ENCODE results near the gene PARD6G. TPM values are rescaled to one million over a fixed set of nuclear protein-coding genes. Genes with fewer than 3 reads are reported as not detected.
A peak's percentile ranks its signal among the peaks of the same experiment; 100 is the strongest.

PARD6G gene
- total and polyA plus RNA-seq, 4 donors, result 11.8 to 20.3 (median 18.2) TPM

DNA sequence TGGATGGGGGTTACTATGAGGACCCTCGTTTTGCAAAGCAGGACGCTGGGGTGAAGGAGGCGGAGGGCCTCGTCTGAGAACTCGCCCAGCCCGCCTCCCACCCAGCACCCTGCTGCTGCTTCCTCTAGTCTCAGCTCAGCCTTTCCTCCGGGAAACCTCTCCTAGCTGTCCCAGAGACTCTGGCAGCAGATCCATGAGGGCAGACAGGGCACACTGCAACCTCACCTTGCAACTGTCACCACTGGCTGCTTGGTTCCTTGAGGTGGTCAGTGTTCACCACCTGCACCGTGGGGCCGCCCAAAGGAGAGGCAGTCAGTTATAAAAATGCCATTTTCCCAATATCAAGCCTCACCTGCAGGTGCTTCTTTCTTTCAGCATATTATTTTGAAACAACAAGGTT, 45.6 kb downstream of the PARD6G start:
- 52% methylated on average over 9 of the region's 9 CpGs for WGBS (ENCODE audit: insufficient coverage)

DNA sequence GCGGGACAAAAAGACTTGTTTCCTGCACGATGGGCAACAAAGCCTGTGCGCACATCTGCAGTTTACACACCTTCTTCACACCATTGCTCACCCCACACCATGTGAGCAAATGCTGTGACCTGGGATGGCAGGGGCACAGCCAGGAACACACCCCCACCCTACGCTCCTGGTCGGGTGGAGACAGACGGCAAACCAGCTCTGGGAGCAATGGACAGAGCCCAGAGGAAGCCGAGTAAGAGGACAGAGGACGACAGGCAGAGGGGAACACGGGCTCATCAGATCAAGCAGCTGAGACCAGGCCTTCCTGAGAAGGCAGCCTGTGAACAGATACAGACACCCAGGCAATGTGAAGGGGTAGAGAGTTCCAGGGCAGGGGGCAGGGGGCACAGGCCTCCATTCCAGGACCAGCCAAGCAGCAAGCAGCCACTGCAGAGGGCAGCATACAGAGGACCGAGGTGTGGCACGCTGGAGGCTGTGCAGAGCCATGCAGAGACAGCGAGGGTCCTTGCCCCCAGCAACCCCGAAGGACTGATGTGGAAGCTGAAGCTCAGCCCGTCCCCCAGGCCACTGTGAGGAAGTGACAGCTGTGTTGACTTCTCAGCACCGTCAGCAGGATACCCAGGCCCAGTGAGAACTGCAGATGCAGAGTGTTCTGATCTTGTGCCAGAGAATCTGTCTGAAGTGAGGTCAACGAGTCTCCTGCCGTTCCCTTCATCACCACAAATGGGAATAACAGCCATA, 46.2 kb downstream of the PARD6G start:
- Histone ChIP-seq H3K27ac (ENCODE audit: low read depth, low read length) (peak overlapping the region; percentile 82), H3K36me3 (ENCODE audit: control insufficient read depth, insufficient read depth, low read length) (peaks cover 9% of the 10 kb centered on the region), H3K4me1 (ENCODE audit: control insufficient read depth, insufficient read depth, low read length) (peaks cover 27% of the 10 kb centered on the region), H3K9me3 (ENCODE audit: control insufficient read depth, insufficient read depth, low read length) (no peaks in the 10 kb centered on the region), H3K4me3 (ENCODE audit: low read depth, low read length) (no peak overlapping the region), H3K27me3 (ENCODE audit: control insufficient read depth, insufficient read depth, low read length) (no peaks in the 10 kb centered on the region)
- DNase-seq (ENCODE audit: low read depth in 4 of 6, low spot score in 6 of 6), result peak in 2 of 6 donors; percentile 43 to 82
- WGBS (ENCODE audit: insufficient coverage), result 48% methylated on average over 14 of the region's 17 CpGs

More for the DNA sequence above, 45.6 kb downstream of the PARD6G start:
- Histone ChIP-seq H3K9me3 (ENCODE audit: control insufficient read depth, insufficient read depth, low read length) (no peaks in the 10 kb centered on the region), H3K36me3 (ENCODE audit: control insufficient read depth, insufficient read depth, low read length) (peaks cover 9% of the 10 kb centered on the region), H3K27ac (ENCODE audit: low read depth, low read length) (peak overlapping the region; percentile 82), H3K4me3 (ENCODE audit: low read depth, low read length) (no peak overlapping the region), H3K27me3 (ENCODE audit: control insufficient read depth, insufficient read depth, low read length) (no peaks in the 10 kb centered on the region), H3K4me1 (ENCODE audit: control insufficient read depth, insufficient read depth, low read length) (peaks cover 25% of the 10 kb centered on the region)
- DNase-seq (ENCODE audit: low read depth in 4 of 6, low spot score in 6 of 6), result no peak

- peaks cover 27% of the 10 kb centered on the region for H3K4me1 ChIP-seq (ENCODE audit: control insufficient read depth, insufficient read depth, low read length)
- peak in 2 of 6 donors; percentile 17 to 56 for DNase-seq (ENCODE audit: low read depth in 4 of 6, low spot score in 6 of 6)
- peaks cover 9% of the 10 kb centered on the region for H3K36me3 ChIP-seq (ENCODE audit: control insufficient read depth, insufficient read depth, low read length)
- H3K4me3 ChIP-seq (ENCODE audit: low read depth, low read length), result no peak overlapping the region
- no peaks in the 10 kb centered on the region for H3K9me3 ChIP-seq (ENCODE audit: control insufficient read depth, insufficient read depth, low read length)
- no peaks in the 10 kb centered on the region for H3K27me3 ChIP-seq (ENCODE audit: control insufficient read depth, insufficient read depth, low read length)
- H3K27ac ChIP-seq (ENCODE audit: low read depth, low read length), result peak overlapping the region; percentile 82
- WGBS (ENCODE audit: insufficient coverage), result 52% methylated on average over 12 of the region's 17 CpGs
These were observed 47.0 kb downstream of the PARD6G start for GRCh38 chr18:80200171-80200931.

DNA sequence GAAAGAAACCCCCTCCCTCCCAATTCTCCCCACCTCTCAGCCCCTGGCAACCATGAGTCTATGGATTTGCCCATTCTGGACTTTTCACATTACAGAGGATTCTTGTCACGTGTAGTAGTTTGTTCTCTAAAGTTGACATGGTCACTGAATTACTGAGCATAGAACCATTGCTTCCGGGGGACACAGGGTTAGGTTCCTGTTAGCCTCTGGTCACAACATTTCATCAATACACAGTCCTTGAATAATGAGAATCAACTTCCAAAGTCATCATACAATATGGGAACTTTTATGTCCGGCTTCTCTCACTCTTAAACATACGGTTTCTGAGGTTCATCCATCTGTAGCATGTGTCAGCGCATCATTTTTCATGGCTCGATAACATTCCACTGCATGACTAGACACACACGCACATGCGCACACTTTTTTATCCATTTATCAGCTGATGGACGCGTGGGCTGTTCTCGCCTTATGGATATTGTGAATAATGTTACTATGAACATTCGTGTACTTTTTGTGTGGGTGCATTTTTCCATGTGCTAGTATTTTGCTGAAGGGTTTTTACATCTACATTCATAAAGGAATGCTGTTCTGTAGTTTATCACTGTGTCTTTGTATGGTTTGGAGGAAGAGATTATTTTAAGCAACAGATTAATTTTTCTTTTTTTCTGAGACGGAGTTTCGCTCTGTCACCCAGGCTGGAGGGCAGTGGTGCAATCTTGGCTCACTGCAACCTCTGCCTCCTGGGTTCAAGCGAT, 48.1 kb downstream of the PARD6G start:
- DNase-seq (ENCODE audit: low read depth in 4 of 6, low spot score in 6 of 6), result no peak
- Histone ChIP-seq H3K4me3 (ENCODE audit: low read depth, low read length) (no peak overlapping the region), H3K27ac (ENCODE audit: low read depth, low read length) (peak overlapping the region; percentile 7), H3K36me3 (ENCODE audit: control insufficient read depth, insufficient read depth, low read length) (peaks cover 11% of the 10 kb centered on the region), H3K27me3 (ENCODE audit: control insufficient read depth, insufficient read depth, low read length) (no peaks in the 10 kb centered on the region), H3K4me1 (ENCODE audit: control insufficient read depth, insufficient read depth, low read length) (peaks cover 32% of the 10 kb centered on the region), H3K9me3 (ENCODE audit: control insufficient read depth, insufficient read depth, low read length) (no peaks in the 10 kb centered on the region)
- 88% methylated on average over 9 of the region's 15 CpGs for WGBS (ENCODE audit: insufficient coverage)

- H3K9me3 ChIP-seq (ENCODE audit: control insufficient read depth, insufficient read depth, low read length), result no peaks in the 10 kb centered on the region
- DNase-seq (ENCODE audit: low read depth in 4 of 6, low spot score in 6 of 6), result no peak
- H3K4me3 ChIP-seq (ENCODE audit: low read depth, low read length), result no peak overlapping the region
- H3K4me1 ChIP-seq (ENCODE audit: control insufficient read depth, insufficient read depth, low read length), result peaks cover 32% of the 10 kb centered on the region
- peaks cover 11% of the 10 kb centered on the region for H3K36me3 ChIP-seq (ENCODE audit: control insufficient read depth, insufficient read depth, low read length)
- no peaks in the 10 kb centered on the region for H3K27me3 ChIP-seq (ENCODE audit: control insufficient read depth, insufficient read depth, low read length)
- WGBS (ENCODE audit: insufficient coverage), result no CpG with 5 or more reads among the region's 1 CpG
- no peak overlapping the region for H3K27ac ChIP-seq (ENCODE audit: low read depth, low read length)
These were observed 48.9 kb downstream of the PARD6G start for GRCh38 chr18:80198391-80198790.

GRCh38 chr18:80197528-80197927, 49.8 kb downstream of the PARD6G start:
- DNase-seq (ENCODE audit: low read depth in 4 of 6, low spot score in 6 of 6), result peak in 1 of 6 donors; percentile 59
- H3K4me1 ChIP-seq (ENCODE audit: control insufficient read depth, insufficient read depth, low read length), result peaks cover 32% of the 10 kb centered on the region
- H3K27ac ChIP-seq (ENCODE audit: low read depth, low read length), result peak overlapping the region; percentile 80
- H3K4me3 ChIP-seq (ENCODE audit: low read depth, low read length), result no peak overlapping the region
- peaks cover 18% of the 10 kb centered on the region for H3K36me3 ChIP-seq (ENCODE audit: control insufficient read depth, insufficient read depth, low read length)
- 63% methylated on average over 3 of the region's 4 CpGs for WGBS (ENCODE audit: insufficient coverage)
- no peaks in the 10 kb centered on the region for H3K9me3 ChIP-seq (ENCODE audit: control insufficient read depth, insufficient read depth, low read length)
- no peaks in the 10 kb centered on the region for H3K27me3 ChIP-seq (ENCODE audit: control insufficient read depth, insufficient read depth, low read length)

GRCh38 chr18:80196528-80197320, 50.6 kb downstream of the PARD6G start:
- Histone ChIP-seq H3K27ac (ENCODE audit: low read depth, low read length) (peak overlapping the region; percentile 80), H3K4me3 (ENCODE audit: low read depth, low read length) (no peak overlapping the region), H3K9me3 (ENCODE audit: control insufficient read depth, insufficient read depth, low read length) (no peaks in the 10 kb centered on the region), H3K36me3 (ENCODE audit: control insufficient read depth, insufficient read depth, low read length) (peaks cover 23% of the 10 kb centered on the region), H3K4me1 (ENCODE audit: control insufficient read depth, insufficient read depth, low read length) (peaks cover 29% of the 10 kb centered on the region), H3K27me3 (ENCODE audit: control insufficient read depth, insufficient read depth, low read length) (no peaks in the 10 kb centered on the region)
- DNase-seq (ENCODE audit: low read depth in 4 of 6, low spot score in 6 of 6), result peak in 1 of 6 donors; percentile 70
- 60% methylated on average over 1 of the region's 13 CpGs for WGBS (ENCODE audit: insufficient coverage)

DNA sequence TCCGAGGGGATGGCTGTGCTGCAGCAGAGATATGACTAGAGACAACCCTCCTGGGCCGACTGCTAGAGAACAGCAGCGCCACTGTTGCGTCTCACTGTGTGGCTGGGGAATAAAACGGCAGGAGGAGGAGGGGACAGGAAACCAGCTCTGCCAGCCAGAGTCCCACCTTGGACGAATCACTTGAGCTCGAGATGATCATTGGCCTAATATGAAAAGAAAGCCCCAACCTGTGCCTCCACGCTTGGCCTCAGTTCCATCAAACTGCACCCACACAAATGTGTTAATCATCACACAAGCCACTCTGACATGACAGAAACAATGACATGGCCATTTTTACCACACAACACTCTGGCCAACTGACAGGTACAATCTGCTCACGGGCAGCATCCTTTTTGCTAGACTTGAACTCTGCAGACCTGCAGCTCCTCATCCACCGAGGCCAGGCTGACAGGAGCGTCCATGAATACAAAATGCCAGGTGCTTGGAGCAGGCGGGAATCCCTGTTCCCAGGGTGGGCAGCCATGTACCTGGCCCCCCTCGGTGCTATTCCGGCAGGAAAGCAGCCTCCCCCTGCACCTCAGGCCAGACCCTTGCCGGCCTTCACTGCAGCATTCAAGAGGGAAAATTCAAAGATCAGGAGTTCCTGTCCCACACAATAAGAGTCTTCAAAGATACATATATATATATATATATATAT, 52.3 kb downstream of the PARD6G start:
- DNase-seq (ENCODE audit: low read depth in 4 of 6, low spot score in 6 of 6), result no peak
- WGBS (ENCODE audit: insufficient coverage), result 76% methylated on average over 14 of the region's 15 CpGs

More for the DNA sequence above, 52.3 kb downstream of the PARD6G start:
- Histone ChIP-seq H3K9me3 (ENCODE audit: control insufficient read depth, insufficient read depth, low read length) (no peaks in the 10 kb centered on the region), H3K4me1 (ENCODE audit: control insufficient read depth, insufficient read depth, low read length) (peaks cover 14% of the 10 kb centered on the region), H3K27ac (ENCODE audit: low read depth, low read length) (no peak overlapping the region), H3K27me3 (ENCODE audit: control insufficient read depth, insufficient read depth, low read length) (no peaks in the 10 kb centered on the region), H3K4me3 (ENCODE audit: low read depth, low read length) (no peak overlapping the region), H3K36me3 (ENCODE audit: control insufficient read depth, insufficient read depth, low read length) (peaks cover 20% of the 10 kb centered on the region)

Measured in spinal cord (tissue), 10 donors.